Neural progenitor cell (in vitro differentiated cells): ENCODE data around the gene GMFB. TPM values are rescaled to one million over a fixed set of nuclear protein-coding genes. Genes with fewer than 3 reads are reported as not detected.
"Not testable (repeated sequence)": the region's sequence is repeated elsewhere in the genome, so short reads cannot be mapped to it uniquely, and the experiment has no call there.

ENCODE experiments used
- DNase-seq: peaks from one replicate; pipeline ENCODE4 v3.0.0-alpha.2; 2016; ENCODE audit warnings: low spot score
- H2AFZ ChIP-seq: fragments of 200-600 bp; sonication (generic); replicated peaks from 2 replicates; pipeline ENCODE4 v1.6.1; 2016; ENCODE audit warnings: antibody characterized with exemption
- H3F3A ChIP-seq: fragments of 200-600 bp; sonication (generic); 2 replicates; pipeline ENCODE4 v1.6.1; 2016; ENCODE audit warnings: antibody characterized with exemption, low read depth
- H3K27ac ChIP-seq: fragments of 200-600 bp; sonication (generic); 2 replicates; pipeline ENCODE4 v1.5.1; 2016; ENCODE audit warnings: mild to moderate bottlenecking
- H3K27me3 ChIP-seq: fragments of 200-600 bp; sonication (generic); 2 replicates; pipeline ENCODE4 v1.6.1; 2016; ENCODE audit warnings: mild to moderate bottlenecking, moderate library complexity
- H3K36me3 ChIP-seq: fragments of 200-600 bp; sonication (generic); 2 replicates; pipeline ENCODE4 v1.5.1; 2016
- H3K4me1 ChIP-seq: fragments of 200-600 bp; sonication (generic); 2 replicates; pipeline ENCODE4 v1.6.1; 2016; ENCODE audit warnings: mixed run types
- H3K4me2 ChIP-seq: fragments of 200-600 bp; sonication (generic); 2 replicates; pipeline ENCODE4 v1.6.1; 2016
- H3K4me3 ChIP-seq: fragments of 200-600 bp; sonication (generic); 2 replicates; pipeline ENCODE4 v1.5.1; 2016
- H3K79me2 ChIP-seq: fragments of 200-600 bp; sonication (generic); 2 replicates; pipeline ENCODE4 v1.6.1; 2016; ENCODE audit warnings: low read depth
- H3K9ac ChIP-seq: fragments of 200-600 bp; sonication (generic); 2 replicates; pipeline ENCODE4 v1.6.1; 2016
- H3K9me3 ChIP-seq: fragments of 200-600 bp; sonication (generic); 2 replicates; pipeline ENCODE4 v1.5.1; 2016; ENCODE audit warnings: low read depth
- H4K20me1 ChIP-seq: fragments of 200-600 bp; sonication (generic); 2 replicates; pipeline ENCODE4 v1.6.1; 2016; ENCODE audit warnings: low read depth
- H3K27ac Mint-ChIP-seq: 3 replicates; pipeline ENCODE4 v1.8.0; 2021; ENCODE audit warnings: mixed read lengths
- H3K27me3 Mint-ChIP-seq: 2 replicates; pipeline ENCODE4 v1.8.0; 2022; ENCODE audit warnings: low read depth, mild to moderate bottlenecking, inconsistent platforms, moderate library complexity, mixed read lengths; ENCODE audit not compliant: insufficient read depth
- H3K36me3 Mint-ChIP-seq: 3 replicates; pipeline ENCODE4 v1.8.0; 2021; ENCODE audit warnings: mixed read lengths
- H3K4me1 Mint-ChIP-seq: 3 replicates; pipeline ENCODE4 v1.8.0; 2021; ENCODE audit warnings: mixed read lengths
- H3K4me3 Mint-ChIP-seq: 3 replicates; pipeline ENCODE4 v1.8.0; 2021; ENCODE audit warnings: mild to moderate bottlenecking, moderate library complexity, mixed read lengths
- H3K9me3 Mint-ChIP-seq: 3 replicates; pipeline ENCODE4 v1.8.0; 2020; ENCODE audit warnings: mixed read lengths
- CTCF ChIP-seq: fragments of 200-600 bp; sonication (generic); IDR thresholded peaks from 2 replicates; pipeline ENCODE4 v1.5.1; 2017; ENCODE audit warnings: antibody characterized with exemption, mild to moderate bottlenecking
- EZH2 ChIP-seq: fragments of 200-600 bp; sonication (generic); IDR thresholded peaks from 2 replicates; pipeline ENCODE4 v1.6.1; 2017; ENCODE audit warnings: antibody characterized with exemption, mild to moderate bottlenecking, moderate library complexity
- EZH2phosphoT487 ChIP-seq: fragments of 200-600 bp; sonication (generic); IDR thresholded peaks from 2 replicates; pipeline ENCODE4 v1.6.1; 2017; ENCODE audit warnings: antibody characterized with exemption
- total RNA-seq: library from RNA; depleted of rRNA; stranded (reverse); fragments of >200 nt; gene quantifications from 2 replicates; pipeline ENCODE4 v1.2.3, GENCODE V29; 2015; ENCODE audit warnings: low replicate concordance

GMFB gene
- total RNA-seq, 1 donor from 2014 or later, result 172 TPM

DNA sequence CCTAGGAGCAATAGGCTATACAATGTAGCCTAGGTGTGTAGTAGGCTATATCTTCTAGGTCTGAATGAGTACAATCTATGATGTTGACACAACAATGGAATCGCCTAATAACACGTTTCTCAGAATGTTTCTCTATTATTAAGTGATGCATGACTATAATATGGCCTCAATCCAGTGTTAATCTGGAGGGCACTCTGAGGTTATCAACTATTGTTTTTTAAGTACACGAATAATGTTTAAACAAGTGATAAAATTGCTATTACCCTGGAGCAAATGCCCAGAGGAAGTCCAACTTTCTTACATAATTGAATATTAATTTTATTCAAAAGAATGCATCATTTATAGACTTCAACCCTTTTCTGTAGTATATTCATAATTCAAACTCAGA lies 31.2 kb downstream of the GMFB start:
- H4K20me1 ChIP-seq, result no peaks in the 10 kb centered on the region
- Mint-ChIP-seq H3K27me3 (no peaks in the 10 kb centered on the region), H3K4me1 (no peaks in the 10 kb centered on the region), H3K27ac (no peak overlapping the region), H3K9me3 (peaks cover 20% of the 10 kb centered on the region), H3K4me3 (no peak overlapping the region), H3K36me3 (peaks cover 7% of the 10 kb centered on the region)
- no peak overlapping the region for H3K27ac ChIP-seq
- no peak overlapping the region for H3K4me3 ChIP-seq
- DNase-seq, result no peak
- no peaks in the 10 kb centered on the region for H3K79me2 ChIP-seq
- H2AFZ ChIP-seq, result no peak overlapping the region
- TF ChIP-seq CTCF, result no peak
- no peak for TF ChIP-seq EZH2
- no peak for TF ChIP-seq EZH2phosphoT487
- no peaks in the 10 kb centered on the region for H3F3A ChIP-seq
- no peaks in the 10 kb centered on the region for H3K36me3 ChIP-seq
- no peak overlapping the region for H3K4me2 ChIP-seq
- H3K9me3 ChIP-seq, result no peaks in the 10 kb centered on the region
- no peaks in the 10 kb centered on the region for H3K27me3 ChIP-seq
- no peaks in the 10 kb centered on the region for H3K4me1 ChIP-seq
- H3K9ac ChIP-seq, result no peak overlapping the region

GRCh38 chr14:54456820-54457608 lies 31.8 kb downstream of the GMFB start:
- H3K27ac Mint-ChIP-seq, H3K4me2 ChIP-seq, H3K36me3 ChIP-seq, H3K27me3 ChIP-seq, H3K27me3 Mint-ChIP-seq, H3K4me1 Mint-ChIP-seq, H4K20me1 ChIP-seq, H3K27ac ChIP-seq, H3K79me2 ChIP-seq, DNase-seq, H3K4me1 ChIP-seq, H2AFZ ChIP-seq, H3K4me3 Mint-ChIP-seq, H3F3A ChIP-seq, H3K4me3 ChIP-seq, H3K9me3 ChIP-seq, H3K36me3 Mint-ChIP-seq, H3K9ac ChIP-seq: not testable (repeated sequence)
- peaks cover 20% of the 10 kb centered on the region for H3K9me3 Mint-ChIP-seq

GRCh38 chr14:54455363-54455762 lies 33.4 kb downstream of the GMFB start:
- Histone ChIP-seq H3K4me2 (no peak overlapping the region), H3K27ac (no peak overlapping the region), H3K79me2 (no peaks in the 10 kb centered on the region), H2AFZ (no peak overlapping the region), H4K20me1 (no peaks in the 10 kb centered on the region), H3K9me3 (no peaks in the 10 kb centered on the region), H3K27me3 (no peaks in the 10 kb centered on the region), H3F3A (no peaks in the 10 kb centered on the region), H3K4me1 (no peaks in the 10 kb centered on the region), H3K4me3 (no peak overlapping the region), H3K9ac (no peak overlapping the region), H3K36me3 (no peaks in the 10 kb centered on the region)
- DNase-seq, result no peak
- H3K9me3 Mint-ChIP-seq, result peaks cover 20% of the 10 kb centered on the region
- no peaks in the 10 kb centered on the region for H3K4me1 Mint-ChIP-seq
- H3K4me3 Mint-ChIP-seq, result no peak overlapping the region
- no peaks in the 10 kb centered on the region for H3K27me3 Mint-ChIP-seq
- H3K36me3 Mint-ChIP-seq, result peaks cover 7% of the 10 kb centered on the region
- no peak for TF ChIP-seq CTCF
- no peak for TF ChIP-seq EZH2
- TF ChIP-seq EZH2phosphoT487, result no peak
- H3K27ac Mint-ChIP-seq, result no peak overlapping the region

DNA sequence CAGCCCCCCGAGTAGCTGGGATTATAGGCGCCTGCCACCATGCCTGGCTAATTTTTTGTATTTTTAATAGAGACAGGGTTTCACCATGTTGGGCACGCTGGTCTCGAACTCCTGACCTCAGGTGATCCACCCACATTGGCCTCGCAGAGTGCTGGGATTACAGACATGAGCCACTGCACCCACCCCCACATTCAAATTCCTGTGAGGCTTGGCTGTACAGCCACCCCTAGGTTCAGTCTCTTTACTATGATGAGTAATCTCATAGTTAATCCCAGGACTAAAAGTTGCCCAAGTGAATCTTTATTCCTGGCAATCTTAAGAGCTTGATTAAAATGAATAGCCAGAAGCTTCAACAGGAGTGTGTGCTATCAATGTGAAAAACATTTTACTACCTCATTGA lies 34.8 kb downstream of the GMFB start:
- H4K20me1 ChIP-seq, H3K4me3 ChIP-seq, H3K36me3 Mint-ChIP-seq, H3K27me3 Mint-ChIP-seq, H3K27ac ChIP-seq, H3K9ac ChIP-seq, H3K4me1 ChIP-seq, H3K36me3 ChIP-seq, H3K9me3 Mint-ChIP-seq, H3K4me1 Mint-ChIP-seq, H3K4me3 Mint-ChIP-seq, DNase-seq, H3K4me2 ChIP-seq, H3K9me3 ChIP-seq, H3K27me3 ChIP-seq, H3K27ac Mint-ChIP-seq, H3F3A ChIP-seq, H2AFZ ChIP-seq, H3K79me2 ChIP-seq: not testable (repeated sequence)
